NCI-H526 (cell line): ENCODE results near the gene NPNT.

ENCODE experiments used
- DNase-seq, 2 experiments: peaks; one replicate each; lab custom pipeline; 2025; lab: John Stamatoyannopoulos, UW

NPNT gene

DNA sequence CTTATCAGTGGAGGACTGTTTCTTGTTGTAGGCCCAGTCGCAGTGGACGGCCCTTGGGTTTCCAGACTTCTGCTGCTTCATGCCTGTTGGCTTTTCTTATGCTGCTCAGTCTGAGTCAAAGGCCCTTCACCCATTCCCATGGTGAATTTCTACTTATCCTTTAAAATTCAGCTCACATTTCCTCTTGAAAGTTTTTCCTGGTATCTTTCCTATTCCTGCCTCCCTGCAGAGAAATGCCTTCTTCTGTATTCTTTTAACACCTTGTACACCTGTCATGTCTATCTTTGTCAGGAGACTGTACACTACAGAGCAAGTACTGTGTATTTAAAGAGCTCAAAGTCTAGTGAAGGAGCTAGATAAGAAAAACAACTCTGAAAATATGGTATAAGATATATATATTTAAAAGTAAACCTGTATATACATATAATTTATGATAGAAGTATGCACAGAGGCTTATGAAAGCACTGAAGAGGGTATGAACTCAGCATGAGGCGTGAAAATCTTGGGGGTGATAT lies 22.0 kb downstream of the NPNT start:
- no peak for DNase-seq

DNA sequence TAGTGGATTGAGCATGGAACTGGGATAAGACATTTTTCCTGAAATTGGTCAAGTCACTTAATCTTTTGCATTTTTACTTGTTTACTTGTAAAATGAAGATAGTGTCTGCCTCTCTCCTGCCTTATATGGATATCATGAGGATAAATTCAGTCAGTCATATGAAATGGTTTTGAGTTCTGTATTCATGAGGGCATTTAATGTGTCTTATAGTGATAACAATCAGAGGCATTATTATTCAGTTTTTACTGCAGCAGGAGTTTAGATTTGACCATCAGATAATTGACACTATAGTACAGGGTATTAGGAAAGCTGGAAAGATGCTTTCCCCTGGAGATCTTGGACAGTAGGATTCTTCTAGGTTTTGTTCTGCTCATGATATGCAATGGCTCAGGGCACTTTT lies 26.0 kb downstream of the NPNT start:
- no peak for DNase-seq

DNA sequence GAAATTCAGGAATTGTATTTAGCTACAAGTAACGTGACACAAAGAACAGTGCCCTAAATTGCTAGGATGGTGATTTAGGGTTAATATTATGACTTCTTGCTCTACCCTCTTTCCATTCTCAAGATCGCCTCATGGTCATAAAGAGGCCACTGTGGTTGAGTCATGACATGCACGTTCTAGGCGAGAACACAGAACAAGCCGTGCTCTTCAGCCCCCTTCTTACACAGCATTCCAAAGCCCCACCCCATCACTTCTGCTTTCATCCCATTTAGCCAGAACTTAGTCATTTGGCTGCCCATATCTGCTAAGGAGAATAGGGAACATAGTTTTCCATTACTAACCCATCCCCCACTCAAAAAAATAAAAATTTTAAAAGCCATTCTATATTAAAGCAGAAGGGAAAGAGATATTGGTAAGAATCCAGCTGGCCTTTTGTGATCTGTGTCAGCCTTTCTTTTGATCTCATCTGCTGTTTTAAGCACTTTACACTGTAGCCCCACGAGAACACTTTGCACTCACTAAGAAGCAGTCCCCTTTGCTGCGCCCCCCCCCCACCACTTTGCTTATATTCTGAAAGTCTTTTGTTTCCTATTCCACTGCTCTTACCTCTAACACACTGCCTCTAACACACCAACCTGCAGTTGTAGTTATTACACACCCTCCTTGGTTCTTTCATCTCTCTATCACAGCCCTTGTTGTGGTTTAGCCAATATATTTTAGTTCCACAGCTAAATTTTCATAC lies 28.4 kb downstream of the NPNT start:
- DNase-seq, result no peak

DNA sequence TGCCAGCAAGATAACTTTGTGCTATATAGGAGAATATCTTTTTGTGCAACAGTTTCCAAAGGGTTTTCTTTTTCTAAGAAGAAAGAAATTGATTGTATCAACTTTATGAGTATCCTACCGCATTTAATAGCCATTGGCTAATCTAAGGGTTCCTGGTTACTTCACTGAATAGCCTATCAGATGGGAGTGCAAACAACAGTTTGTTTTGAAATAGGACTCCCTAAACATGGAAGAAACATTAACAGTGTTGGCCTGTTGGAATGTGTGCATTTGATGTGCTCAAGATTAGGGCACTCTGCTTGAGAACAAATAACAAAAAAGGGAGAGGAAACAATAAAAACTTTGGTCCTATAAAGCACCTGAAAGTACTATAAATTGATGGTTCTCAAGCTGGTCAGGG lies 29.1 kb downstream of the NPNT start:
- DNase-seq, result no peak

DNA sequence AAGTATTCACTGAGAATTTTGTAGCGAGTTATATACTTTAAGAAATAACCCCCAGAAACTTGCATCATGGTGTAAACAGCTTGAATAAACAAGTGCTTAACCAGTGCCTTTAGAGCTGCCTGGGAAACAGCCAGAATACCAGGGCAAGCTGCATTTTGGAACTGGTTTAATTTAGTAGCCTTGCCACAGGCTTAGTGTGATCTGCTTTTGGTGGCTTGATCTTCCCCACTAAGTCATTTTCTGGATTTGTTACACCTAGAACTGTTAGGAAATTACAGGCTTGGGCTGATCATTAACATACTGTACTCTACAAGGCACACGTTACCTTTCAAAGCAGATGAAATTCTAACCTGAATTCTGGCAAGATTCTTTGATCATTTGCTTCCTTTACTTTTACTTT lies 35.4 kb downstream of the NPNT start:
- no peak for DNase-seq

DNA sequence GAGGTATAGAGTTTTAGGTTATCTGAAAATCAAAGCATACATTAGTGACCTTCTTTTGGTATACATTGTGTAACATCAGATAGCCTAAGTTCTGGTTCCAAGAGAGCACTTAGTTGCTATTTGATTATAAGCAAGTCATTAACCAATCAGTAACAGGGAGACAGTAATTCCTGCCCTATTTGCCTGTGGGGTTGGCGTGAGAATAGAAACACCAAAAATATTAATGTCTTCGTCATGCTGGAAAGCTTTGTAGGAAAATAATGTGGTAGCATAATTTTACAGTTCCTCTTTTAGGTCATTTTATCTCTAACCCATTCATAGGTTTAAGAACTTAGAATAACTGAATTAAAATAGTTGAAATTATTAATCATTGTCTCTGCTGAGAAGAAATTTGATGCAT lies 37.8 kb downstream of the NPNT start:
- no peak for DNase-seq

DNA sequence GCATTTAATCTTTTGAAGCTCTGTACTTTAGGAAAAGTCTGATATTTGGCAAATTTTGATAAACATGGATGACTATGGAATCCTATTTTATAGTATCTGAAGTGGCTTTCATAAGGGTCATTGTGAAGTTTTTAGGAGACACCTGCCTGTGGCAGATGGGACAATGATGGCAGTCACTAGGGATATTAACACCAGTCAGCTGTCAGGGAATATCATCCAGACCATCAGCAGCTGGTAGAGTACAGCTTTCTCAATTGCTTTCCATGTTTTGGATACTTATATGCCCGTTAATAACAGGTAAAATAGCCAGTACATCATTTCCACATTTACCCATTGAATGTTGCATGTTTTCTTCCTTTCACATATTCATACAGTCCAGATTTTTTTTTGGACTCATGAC lies 39.1 kb downstream of the NPNT start:
- DNase-seq, result no peak

DNA sequence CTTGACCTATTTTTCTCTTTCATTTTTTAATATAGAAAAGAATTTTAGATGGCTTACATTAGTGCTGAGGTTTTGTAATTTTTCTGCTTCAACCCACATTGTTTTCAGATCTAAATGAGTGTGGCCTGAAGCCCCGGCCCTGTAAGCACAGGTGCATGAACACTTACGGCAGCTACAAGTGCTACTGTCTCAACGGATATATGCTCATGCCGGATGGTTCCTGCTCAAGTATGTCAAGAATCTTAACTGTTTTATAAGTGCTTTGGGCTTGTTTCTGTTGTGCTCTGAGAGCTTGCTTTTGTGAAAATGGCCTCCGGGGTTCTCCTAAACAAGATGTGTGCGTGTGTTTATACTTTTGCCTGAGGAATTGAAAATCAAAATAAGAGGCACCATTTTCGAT lies 41.6 kb downstream of the NPNT start:
- no peak for DNase-seq

DNA sequence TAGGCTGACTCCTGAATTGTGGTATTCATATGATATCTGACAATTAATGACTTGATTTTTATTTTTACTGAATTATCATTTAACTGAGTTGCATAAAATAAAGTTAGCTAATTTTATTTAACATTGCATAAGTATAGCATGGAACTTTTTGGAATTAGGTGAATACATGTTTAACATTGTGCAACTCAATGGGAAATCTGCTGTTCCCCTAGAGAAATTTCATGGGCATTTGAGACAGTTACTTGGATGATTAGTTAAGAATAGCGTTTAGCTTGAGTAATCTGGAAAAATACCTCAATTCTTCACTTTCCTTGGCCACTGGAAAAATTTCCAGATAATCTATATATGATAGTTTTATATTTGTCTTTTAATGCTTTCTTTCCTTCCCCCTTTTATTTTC lies 42.5 kb downstream of the NPNT start:
- DNase-seq, result no peak

DNA sequence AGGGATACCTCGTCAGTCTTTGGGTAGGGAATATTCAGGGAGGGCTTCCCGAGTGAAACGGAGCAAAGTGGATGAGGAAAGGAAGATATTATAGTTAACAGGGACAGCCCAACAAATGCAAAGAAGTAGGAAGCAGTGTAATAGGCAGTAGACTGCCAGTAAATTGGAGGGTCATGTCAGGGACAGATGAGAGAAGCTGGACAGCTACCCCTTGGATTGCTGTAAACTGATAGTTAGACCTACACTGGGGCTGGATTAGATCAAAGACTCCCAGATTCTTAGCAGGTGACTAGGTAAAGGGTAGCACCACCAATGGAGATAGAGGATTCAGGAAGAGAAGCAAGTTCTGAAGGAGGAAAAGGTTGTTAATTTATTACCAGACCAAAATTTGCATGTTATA lies 48.0 kb downstream of the NPNT start:
- no peak for DNase-seq

DNA sequence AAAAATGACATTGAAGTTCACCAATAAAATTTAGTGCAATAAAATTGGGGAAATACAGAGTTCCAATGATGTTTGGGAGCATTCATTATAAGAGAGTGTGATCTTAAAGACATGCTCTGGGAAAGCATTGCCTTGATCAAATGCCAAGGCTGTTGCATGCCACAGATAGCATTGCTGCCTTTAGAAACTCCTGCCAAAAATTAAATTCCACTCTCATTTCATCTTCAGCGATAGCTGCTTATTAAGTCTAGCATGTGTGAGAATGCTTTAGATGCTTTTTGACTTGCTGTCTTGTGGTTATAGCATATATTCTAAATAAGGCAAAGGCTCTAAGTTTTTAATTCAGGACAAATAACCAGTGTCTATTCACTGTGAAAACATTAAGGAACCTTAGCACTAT lies 49.3 kb downstream of the NPNT start:
- no peak for DNase-seq

DNA sequence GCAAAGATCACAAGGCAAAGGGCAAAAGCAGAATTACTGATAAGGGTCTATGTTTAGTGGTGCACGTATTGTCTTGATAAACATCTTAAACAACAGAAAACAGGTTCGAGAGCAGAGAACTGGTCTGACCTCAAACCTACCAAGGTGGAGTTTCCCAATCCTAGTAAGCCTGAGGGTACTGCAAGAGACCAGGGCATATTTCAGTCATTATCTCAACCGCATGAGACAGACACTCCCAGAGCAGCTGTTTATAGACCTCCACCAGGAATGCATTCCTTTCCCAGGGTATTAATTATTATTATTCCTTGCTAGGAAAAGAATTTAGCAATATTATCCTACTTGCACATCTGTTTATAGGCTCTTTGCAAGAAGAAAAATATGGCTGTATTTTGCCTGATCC lies 51.5 kb downstream of the NPNT start:
- no peak for DNase-seq

DNA sequence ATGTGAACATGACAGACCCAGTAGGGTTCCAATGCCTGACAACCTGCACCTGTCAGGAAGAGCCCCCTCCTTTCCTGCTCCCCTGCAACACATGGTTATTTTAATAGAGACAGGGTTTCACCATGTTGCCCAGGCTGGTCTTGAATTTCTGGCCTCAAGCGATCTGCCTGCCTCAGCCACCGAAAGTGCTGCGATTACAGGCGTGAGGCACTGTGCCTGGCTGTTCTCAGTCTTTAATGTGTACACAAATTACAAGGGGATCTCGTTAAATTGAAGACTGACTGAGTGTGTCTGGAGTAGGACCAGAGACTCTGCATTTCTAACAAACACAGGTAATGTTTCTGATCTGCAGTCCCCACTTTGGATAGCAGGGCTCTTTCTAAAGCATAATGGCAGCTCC lies 55.4 kb downstream of the NPNT start:
- DNase-seq, result no peak

DNA sequence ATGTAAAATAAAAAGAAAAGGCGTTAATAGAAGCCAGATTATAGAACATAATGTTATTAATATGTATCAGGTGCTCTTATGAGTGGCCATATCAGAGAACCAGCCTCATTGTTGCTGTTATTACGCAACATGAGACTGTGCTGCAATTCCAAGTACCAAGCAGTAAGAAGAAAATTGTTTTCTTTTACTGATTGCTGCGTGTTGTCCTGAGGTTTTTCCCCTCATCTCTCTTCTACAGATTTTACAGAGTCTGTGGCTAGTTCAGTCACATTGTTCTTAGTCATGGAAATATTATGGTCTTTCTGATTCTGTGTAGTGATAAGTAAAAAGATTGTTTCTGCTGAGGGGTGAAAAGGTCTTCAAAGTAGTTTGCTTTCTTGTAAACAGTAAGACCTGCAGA lies 55.9 kb downstream of the NPNT start:
- no peak for DNase-seq

DNA sequence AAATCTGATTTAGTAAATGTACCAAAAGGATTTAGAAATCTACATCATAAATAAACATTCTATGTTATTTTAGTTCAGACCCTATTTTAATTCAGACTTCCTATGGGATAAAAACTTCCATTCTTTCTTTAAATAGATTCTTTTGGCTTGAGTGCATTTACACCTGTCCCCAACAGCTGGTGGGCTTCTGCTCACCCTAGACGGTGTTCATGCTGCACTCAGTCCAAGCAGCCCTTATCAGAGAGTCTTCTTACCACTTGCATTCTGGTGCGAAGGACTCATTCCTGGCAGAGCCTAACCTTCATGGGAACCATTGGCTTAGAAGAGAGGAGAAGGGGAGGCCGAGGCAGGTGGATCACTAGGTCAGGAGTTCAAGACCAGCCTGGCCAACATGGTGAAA lies 57.3 kb downstream of the NPNT start:
- no peak for DNase-seq

DNA sequence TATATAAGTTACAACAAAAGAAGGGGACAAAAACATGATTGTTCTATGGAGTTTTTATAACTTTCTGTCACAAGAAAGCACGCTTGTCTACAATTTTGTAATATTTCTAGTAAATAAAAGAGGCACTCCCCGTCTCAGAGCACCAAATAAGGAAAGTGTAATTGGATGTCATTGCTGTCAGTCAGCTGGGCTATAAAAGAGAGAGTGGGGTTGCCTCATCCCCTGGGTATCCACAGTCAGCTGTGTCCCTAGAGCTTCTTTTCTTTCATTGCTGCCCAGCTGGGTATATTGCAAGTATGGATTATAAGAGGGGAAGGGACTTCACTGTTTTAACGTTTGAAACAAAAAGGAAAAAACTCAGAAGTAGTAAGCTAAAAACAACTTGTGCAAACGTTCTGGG lies 61.3 kb downstream of the NPNT start:
- no peak for DNase-seq

DNA sequence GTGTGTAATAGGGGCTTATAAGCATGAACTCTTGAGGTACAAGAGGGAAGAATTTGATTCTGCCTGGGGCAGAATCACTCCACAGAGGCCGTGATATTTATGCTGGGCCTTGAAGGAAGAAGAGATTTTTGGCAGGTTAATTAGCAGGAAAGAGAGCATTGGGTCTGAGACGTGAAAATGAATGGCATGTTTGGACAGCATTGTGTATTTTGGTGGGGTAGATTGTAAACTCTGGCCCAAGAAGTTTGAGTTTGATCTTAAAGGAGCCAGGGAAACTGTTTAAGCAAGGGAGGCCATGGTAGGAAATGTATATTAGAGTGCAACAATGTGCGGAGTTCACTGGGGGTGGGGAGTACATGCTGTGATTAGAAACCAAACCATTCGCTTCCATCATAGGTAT lies 62.4 kb downstream of the NPNT start:
- DNase-seq, result no peak

DNA sequence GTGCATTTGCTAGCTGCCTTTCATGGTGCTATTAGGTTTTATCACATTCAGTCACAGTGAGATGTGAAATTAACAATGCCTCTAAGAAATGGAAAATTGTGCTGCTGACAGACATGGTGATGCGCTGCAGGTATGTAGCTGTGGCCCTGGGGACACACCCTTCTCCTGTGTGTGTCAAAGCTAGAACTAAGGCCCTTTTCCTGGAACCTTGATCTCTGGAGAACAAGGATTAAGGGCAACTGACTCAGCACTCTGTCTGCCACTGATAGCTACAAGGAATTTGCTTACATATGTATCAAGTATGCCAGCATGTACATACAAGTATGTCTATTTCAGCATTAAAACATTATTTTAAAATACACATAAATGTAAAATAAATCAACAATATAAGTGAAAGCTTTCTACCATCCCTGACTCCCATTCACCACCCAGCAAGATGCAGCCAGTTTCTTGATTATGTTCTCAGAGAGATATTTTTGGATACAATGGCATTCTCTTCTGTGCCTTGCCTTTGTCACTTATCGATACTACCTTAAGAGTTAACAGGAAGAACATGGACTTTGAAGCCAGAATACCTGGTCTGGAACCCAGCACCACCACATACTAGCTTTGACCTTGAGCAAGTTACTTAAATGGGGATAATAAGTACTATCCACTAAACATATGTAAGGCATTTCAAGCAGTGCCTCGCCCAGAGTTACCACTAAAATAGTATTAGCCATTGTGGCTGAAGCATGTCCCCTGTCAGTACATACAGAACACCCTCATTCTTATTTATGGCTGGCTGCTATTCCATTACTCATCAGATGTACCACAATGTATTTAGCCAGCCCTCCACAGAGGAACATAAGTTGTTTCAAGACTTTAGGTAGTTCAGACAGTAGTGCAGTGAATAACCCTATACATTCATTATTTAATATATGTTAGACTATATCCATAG lies 68.5 kb downstream of the NPNT start:
- DNase-seq, result no peak

DNA sequence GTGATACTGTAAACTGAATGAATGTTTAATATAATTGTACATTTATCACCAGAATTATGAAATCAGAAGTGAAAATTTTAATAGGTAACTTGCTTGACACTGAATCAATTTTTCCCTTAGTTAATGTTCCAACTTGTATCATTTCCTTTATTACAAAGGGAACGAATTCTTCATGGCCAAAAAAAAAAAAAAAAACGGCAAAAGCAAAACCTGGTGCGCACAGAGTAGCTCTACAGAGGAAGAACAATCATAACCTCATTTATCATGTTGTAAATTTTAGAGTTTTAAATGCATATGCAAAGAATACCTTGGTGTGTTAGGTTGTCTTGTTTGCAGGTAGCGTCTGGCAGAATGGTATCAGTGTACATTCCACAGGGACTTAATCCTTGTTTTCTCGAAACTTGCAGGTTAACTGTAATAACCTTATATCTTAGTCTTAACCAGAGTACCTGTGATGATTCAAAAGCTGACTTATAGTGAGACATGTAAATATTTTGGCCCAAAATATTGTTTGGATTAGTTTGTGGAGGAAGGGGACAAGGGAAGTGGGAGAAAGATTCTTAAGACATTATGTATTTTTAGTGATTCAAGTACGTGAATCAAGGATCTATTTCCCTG lies 70.0 kb downstream of the NPNT start:
- no peak for DNase-seq

DNA sequence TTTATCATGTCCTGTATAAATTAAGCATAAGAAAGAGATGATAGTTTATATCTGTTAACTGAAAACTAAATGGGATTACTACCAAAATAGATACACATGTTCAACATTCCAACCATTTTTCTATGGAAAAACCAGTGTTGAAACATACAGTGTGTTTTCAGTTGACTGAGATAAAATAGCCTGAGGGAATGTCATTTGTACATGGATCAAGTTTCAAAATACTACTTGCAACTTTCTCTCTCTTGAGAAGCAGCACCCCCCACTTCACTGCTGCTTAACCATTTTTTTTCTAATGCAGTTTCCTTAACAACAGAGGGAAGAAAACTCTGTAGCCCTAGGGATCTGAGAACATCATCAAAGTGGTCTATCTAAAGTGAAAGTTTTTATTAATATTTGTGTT lies 70.8 kb downstream of the NPNT start:
- peak in 1 of 2 experiments; percentile 17 for DNase-seq

DNA sequence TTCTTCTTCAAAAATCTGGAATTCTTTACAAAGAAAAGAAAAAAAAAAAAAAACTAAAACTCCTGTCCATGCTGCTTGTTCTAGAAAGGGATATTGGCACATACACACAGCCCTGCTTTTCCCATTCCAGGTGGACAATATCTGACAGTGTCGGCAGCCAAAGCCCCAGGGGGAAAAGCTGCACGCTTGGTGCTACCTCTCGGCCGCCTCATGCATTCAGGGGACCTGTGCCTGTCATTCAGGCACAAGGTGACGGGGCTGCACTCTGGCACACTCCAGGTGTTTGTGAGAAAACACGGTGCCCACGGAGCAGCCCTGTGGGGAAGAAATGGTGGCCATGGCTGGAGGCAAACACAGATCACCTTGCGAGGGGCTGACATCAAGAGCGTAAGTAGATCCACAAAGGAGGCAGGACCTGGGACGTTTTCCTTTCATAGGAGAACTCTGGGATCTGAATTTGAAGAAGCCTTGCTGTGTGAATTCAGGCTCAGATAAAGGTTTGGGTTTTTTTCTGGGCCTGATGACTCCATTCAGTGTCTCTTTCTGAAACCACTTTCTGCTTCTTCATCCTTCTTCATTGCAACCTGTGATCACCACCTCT lies 71.9 kb downstream of the NPNT start:
- no peak for DNase-seq

DNA sequence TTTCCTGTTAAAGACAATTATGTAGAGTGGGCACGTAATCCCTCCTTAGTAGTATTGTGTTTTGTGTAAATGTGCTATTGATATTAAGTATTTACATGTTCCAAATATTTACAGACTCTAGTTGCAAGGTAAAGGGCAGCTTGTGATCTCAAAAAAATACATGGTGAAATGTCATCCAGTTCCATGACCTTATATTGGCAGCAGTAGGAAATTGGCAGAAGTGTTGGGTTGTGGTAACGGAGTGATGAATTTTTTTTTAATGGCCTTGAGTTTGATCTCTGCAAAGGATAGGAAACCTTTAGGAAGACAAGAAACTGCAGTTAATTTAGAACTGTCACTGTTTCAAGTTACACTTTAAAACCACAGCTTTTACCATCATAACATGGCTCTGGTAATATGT lies 74.3 kb downstream of the NPNT start:
- DNase-seq, result no peak
